HUES6 (cell line): Measurements from ENCODE around the gene SERINC3.

ENCODE experiments used
- H3K27ac ChIP-seq: 2 replicates; pipeline ENCODE4 v1.7.0; 2013; ENCODE audit warnings: low read depth, mild to moderate bottlenecking, low read length, inconsistent platforms
- H3K27me3 ChIP-seq: 2 replicates; pipeline ENCODE4 v1.6.1; 2013; ENCODE audit warnings: low read length; ENCODE audit not compliant: control insufficient read depth, insufficient read depth
- H3K36me3 ChIP-seq: 2 replicates; pipeline ENCODE4 v1.6.1; 2013; ENCODE audit warnings: low read length; ENCODE audit not compliant: control insufficient read depth, insufficient read depth
- H3K4me1 ChIP-seq: 2 replicates; pipeline ENCODE4 v1.6.1; 2013; ENCODE audit warnings: low read length; ENCODE audit not compliant: control insufficient read depth, insufficient read depth
- H3K4me3 ChIP-seq: 2 replicates; pipeline ENCODE4 v1.5.1; 2013; ENCODE audit warnings: low read depth, low read length
- H3K9ac ChIP-seq: one replicate; pipeline ENCODE4 v1.6.1; 2013; ENCODE audit warnings: mild to moderate bottlenecking, low read length
- H3K9me3 ChIP-seq: 2 replicates; pipeline ENCODE4 v1.6.1; 2013; ENCODE audit warnings: low read depth, low read length; ENCODE audit not compliant: control insufficient read depth, insufficient read depth

The SERINC3 gene

GRCh38 chr20:44465001-44465560 lies 56.8 kb downstream of the SERINC3 start:
- H3K27ac ChIP-seq, result no peak overlapping the region
- H3K9ac ChIP-seq, result no peak overlapping the region
- no peaks in the 10 kb centered on the region for H3K9me3 ChIP-seq
- H3K4me1 ChIP-seq, result peaks cover 20% of the 10 kb centered on the region
- no peak overlapping the region for H3K4me3 ChIP-seq
- H3K36me3 ChIP-seq, result no peaks in the 10 kb centered on the region
- no peaks in the 10 kb centered on the region for H3K27me3 ChIP-seq

- Histone ChIP-seq H3K4me3 (no peak overlapping the region), H3K9ac (no peak overlapping the region), H3K27ac (no peak overlapping the region), H3K36me3 (no peaks in the 10 kb centered on the region), H3K27me3 (no peaks in the 10 kb centered on the region), H3K4me1 (peaks cover 20% of the 10 kb centered on the region), H3K9me3 (no peaks in the 10 kb centered on the region)
Observed at GRCh38 chr20:44464514-44464913, 57.4 kb downstream of the SERINC3 start.

GRCh38 chr20:44463466-44463865 lies 58.4 kb downstream of the SERINC3 start:
- H3K9ac ChIP-seq, result no peak overlapping the region
- no peak overlapping the region for H3K4me3 ChIP-seq
- peaks cover 20% of the 10 kb centered on the region for H3K4me1 ChIP-seq
- no peaks in the 10 kb centered on the region for H3K36me3 ChIP-seq
- H3K9me3 ChIP-seq, result no peaks in the 10 kb centered on the region
- no peak overlapping the region for H3K27ac ChIP-seq
- H3K27me3 ChIP-seq, result no peaks in the 10 kb centered on the region

- Histone ChIP-seq H3K9me3 (no peaks in the 10 kb centered on the region), H3K36me3 (no peaks in the 10 kb centered on the region), H3K27ac (no peak overlapping the region), H3K27me3 (no peaks in the 10 kb centered on the region), H3K9ac (no peak overlapping the region), H3K4me3 (no peak overlapping the region), H3K4me1 (peaks cover 11% of the 10 kb centered on the region)
Observed at GRCh38 chr20:44461803-44462174, 60.1 kb downstream of the SERINC3 start.

GRCh38 chr20:44461142-44461802 lies 60.6 kb downstream of the SERINC3 start:
- Histone ChIP-seq H3K27ac (no peak overlapping the region), H3K9me3 (no peaks in the 10 kb centered on the region), H3K9ac (no peak overlapping the region), H3K4me1 (peaks cover 11% of the 10 kb centered on the region), H3K4me3 (no peak overlapping the region), H3K36me3 (no peaks in the 10 kb centered on the region), H3K27me3 (no peaks in the 10 kb centered on the region)

- Histone ChIP-seq H3K27me3 (no peaks in the 10 kb centered on the region), H3K27ac (no peak overlapping the region), H3K36me3 (no peaks in the 10 kb centered on the region), H3K4me1 (peaks cover 11% of the 10 kb centered on the region), H3K9me3 (no peaks in the 10 kb centered on the region), H3K4me3 (no peak overlapping the region), H3K9ac (no peak overlapping the region)
Observed at GRCh38 chr20:44460795-44461141, 61.1 kb downstream of the SERINC3 start.

GRCh38 chr20:44459271-44459670 lies 62.6 kb downstream of the SERINC3 start:
- Histone ChIP-seq H3K36me3 (no peaks in the 10 kb centered on the region), H3K9me3 (no peaks in the 10 kb centered on the region), H3K27ac (no peak overlapping the region), H3K4me1 (peaks cover 11% of the 10 kb centered on the region), H3K9ac (no peak overlapping the region), H3K27me3 (no peaks in the 10 kb centered on the region), H3K4me3 (no peak overlapping the region)

GRCh38 chr20:44457016-44457415 lies 64.9 kb downstream of the SERINC3 start:
- no peak overlapping the region for H3K27ac ChIP-seq
- H3K4me1 ChIP-seq, result peaks cover 11% of the 10 kb centered on the region
- no peaks in the 10 kb centered on the region for H3K27me3 ChIP-seq
- no peak overlapping the region for H3K9ac ChIP-seq
- no peaks in the 10 kb centered on the region for H3K36me3 ChIP-seq
- H3K4me3 ChIP-seq, result no peak overlapping the region
- no peaks in the 10 kb centered on the region for H3K9me3 ChIP-seq

GRCh38 chr20:44456611-44457010 lies 65.3 kb downstream of the SERINC3 start:
- H3K27me3 ChIP-seq, result no peaks in the 10 kb centered on the region
- no peak overlapping the region for H3K9ac ChIP-seq
- no peaks in the 10 kb centered on the region for H3K9me3 ChIP-seq
- no peaks in the 10 kb centered on the region for H3K36me3 ChIP-seq
- H3K4me1 ChIP-seq, result peaks cover 7% of the 10 kb centered on the region
- no peak overlapping the region for H3K27ac ChIP-seq
- no peak overlapping the region for H3K4me3 ChIP-seq

GRCh38 chr20:44455126-44455525 lies 66.7 kb downstream of the SERINC3 start:
- Histone ChIP-seq H3K36me3 (no peaks in the 10 kb centered on the region), H3K27me3 (no peaks in the 10 kb centered on the region), H3K9ac (no peak overlapping the region), H3K27ac (no peak overlapping the region), H3K4me1 (no peaks in the 10 kb centered on the region), H3K9me3 (no peaks in the 10 kb centered on the region), H3K4me3 (no peak overlapping the region)

- no peaks in the 10 kb centered on the region for H3K4me1 ChIP-seq
- no peaks in the 10 kb centered on the region for H3K9me3 ChIP-seq
- H3K36me3 ChIP-seq, result no peaks in the 10 kb centered on the region
- H3K27ac ChIP-seq, result no peak overlapping the region
- no peaks in the 10 kb centered on the region for H3K27me3 ChIP-seq
- no peak overlapping the region for H3K4me3 ChIP-seq
- no peak overlapping the region for H3K9ac ChIP-seq
Observed at GRCh38 chr20:44454306-44454963, 67.4 kb downstream of the SERINC3 start.
